GM18858 (cell line): Measurements from ENCODE around the gene RAI1.

Source experiments
- ATAC-seq: cut with Tn5 transposase; IDR thresholded peaks from one replicate; pipeline ENCODE4 v1.9.1; 2021; ENCODE audit not compliant: unreplicated experiment

RAI1 gene

GRCh38 chr17:17762744-17763105, 81.5 kb downstream of the RAI1 start:
- no peak for ATAC-seq

- no peak for ATAC-seq
These were observed 81.9 kb downstream of the RAI1 start for GRCh38 chr17:17763136-17763535.

DNA sequence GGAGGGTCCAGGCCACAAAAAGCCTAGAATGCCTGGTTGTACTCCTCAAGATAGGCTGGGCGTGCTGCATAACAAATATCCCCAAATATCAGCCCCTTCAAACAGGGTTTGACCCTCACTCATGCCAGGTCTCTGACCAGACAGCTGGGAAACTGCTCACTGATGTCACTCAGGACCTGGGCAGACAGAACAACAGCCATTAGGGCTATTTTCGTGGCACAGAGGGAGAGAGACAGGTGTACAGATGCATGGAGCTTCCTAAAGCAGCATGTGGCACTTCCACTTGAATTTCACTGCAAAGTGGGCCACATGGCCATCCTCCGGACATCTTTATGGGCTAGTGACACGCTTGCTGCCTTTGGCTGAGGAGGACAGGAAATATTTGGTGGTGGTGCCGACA, 82.5 kb downstream of the RAI1 start:
- no peak for ATAC-seq

DNA sequence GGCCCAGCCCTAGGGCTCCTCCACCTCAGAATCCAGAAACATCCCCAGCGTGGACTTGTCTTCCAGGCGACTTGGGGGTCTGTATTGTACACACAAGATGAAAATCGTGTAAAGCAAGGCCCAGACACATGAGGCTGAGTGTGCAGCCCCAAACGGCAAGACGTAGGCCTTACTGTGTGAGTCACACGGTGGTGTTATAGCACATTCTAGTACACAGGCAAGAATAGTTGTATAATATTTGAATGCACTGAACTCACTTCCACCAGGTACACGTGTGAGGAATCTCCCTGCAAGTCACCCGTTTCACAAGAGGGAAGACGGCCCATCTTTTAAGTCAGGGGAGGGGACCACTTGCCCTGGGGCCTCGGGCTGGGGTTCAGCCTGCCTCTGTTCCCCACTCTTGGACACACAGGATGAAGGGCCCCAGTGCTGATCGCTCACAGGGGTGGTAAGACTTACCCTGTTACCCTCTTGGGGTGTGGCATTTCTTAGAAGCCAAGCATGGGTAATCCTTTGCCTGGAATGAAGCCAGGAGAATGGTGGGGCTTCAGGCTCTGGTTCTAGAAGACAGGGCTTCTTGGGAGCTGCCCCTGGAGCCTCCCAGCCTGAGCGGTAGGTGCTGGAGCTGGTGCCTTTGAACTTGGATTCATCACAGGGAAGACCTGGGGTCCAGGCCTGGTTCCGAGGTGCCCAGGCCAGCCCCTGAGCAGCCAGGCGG, 84.3 kb downstream of the RAI1 start:
- no peak for ATAC-seq

DNA sequence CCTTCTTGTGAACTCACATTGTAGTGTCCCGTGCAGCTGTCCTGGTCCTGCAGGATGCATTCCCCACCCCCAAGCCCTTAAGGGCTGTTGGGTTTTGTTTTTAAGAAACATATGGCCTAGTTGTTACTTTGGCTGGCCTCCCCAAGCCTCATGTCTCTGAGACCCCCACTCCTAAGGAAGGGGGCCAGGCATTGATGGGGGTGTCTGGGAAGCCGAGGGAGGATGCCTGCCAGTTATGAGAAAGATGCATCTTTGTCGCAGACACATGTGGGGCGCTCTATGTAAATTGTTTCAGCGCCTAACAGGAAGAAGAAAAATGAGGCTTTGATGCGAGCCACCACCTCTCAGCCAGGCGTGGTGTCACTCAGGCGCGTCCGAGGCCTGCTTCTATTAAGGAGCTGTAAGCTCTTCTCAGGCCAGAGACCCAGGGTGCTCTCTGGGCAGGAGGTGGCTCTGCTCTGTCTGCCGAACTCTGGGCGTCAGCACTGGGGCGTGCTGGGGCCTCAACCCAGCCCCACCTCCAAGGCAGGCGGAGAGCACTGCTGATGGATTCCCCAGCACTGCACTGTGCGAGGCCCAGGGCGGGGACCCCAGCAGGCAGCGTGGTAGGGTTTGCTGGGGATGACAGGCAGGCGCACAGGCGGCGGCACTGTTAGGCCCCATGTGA, 85.0 kb downstream of the RAI1 start:
- ATAC-seq, result peak; percentile 64

DNA sequence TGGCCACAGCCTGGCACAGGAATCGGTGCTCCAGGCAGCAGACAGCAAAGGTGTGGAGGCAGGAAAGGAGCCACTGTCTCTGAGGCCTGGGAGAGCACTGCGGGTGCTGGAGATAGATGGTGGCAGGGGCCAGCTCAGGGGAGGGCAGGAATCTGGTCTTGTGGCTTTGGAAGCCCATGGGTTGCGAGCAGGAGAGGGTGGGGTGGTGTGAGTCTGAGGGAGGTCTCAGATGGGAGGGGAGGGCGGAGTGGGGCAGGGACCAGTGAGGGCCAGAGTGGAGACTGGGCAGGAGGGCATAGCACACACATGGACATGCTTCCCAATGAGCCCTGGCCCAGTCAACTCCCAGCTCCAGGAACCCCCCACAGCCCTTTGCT, 85.5 kb downstream of the RAI1 start:
- no peak for ATAC-seq

GRCh38 chr17:17767154-17767869, 86.1 kb downstream of the RAI1 start:
- ATAC-seq, result no peak

DNA sequence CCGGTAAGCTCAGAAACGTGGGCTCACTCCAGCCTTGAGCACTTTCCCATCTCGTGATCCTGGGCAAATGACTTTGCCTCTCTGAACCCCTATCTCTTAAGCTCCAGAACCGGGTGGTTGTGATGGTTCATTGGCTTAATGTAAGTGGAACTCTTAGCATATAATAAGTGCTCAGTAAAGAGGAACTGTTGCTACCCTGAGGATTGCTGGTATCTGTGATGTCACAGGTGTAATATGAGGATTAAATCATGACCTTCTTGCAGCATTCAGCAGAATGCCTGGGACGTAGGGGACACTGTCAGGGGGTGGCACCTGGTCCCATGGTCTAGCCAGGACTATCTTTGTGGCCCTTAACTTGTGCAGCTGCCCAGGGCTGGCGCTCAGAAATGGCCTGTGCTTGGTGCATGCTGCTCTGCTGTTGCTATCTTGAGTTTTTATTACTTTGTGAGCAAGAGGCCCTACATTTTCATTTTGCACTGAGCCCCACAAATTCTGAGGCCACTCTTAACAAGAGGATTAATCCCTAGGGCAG, 86.7 kb downstream of the RAI1 start:
- ATAC-seq, result no peak

DNA sequence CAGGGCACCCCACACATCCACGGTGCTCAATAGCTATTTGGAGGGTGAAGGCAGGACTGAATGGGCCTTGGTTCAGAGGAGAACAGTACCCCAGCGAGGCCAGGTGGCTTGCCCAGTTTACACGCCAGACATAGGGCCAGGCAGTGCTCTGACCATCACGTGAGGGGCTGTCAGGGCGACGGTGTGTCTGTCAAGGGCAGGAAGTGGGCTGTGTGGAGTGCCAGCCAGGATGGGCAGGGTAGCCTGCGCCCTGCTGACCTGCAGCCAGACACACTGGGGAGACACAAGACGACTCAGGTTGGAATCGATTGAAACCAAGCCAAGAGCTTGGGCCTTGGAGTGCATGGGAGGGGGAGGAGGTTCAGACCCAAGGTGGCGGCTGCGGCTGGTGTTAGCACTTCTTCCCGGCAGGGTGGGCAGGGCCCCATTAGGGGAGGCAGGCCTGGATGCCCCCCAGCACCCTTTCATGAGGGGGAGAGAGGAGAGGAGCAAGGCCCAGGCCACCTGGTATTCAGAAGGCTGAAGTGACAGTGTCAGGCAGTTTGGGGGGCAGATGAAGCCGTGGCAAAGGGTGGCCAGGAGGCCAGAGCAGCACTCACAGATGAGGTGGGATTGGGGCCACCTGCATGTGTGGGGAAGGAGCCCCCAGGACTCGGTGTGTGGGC, 87.3 kb downstream of the RAI1 start:
- no peak for ATAC-seq

- no peak for ATAC-seq
These were observed 88.8 kb downstream of the RAI1 start for GRCh38 chr17:17769869-17770631.

DNA sequence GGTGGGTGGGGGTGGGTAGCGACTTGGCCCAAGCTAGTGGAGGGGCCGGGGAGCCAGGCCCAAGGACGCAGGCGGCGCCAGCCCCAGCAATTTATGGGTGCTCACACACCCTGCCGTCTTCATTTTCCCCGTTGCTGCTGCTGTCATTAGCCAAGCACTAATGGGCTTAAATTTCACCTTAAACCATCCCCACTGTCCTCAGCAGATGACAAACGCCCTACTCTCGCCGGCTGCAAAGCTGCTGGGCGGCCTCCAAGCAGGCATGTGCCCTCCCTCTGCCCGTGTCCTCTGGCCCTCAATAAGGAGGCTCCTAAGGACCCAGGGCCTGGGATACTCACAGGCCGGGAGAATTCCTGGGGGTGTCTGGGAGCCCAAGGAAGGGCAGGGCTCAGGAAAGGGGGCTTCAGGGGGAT, 89.4 kb downstream of the RAI1 start:
- no peak for ATAC-seq

- no peak for ATAC-seq
These were observed 90.4 kb downstream of the RAI1 start for GRCh38 chr17:17771498-17772201.

DNA sequence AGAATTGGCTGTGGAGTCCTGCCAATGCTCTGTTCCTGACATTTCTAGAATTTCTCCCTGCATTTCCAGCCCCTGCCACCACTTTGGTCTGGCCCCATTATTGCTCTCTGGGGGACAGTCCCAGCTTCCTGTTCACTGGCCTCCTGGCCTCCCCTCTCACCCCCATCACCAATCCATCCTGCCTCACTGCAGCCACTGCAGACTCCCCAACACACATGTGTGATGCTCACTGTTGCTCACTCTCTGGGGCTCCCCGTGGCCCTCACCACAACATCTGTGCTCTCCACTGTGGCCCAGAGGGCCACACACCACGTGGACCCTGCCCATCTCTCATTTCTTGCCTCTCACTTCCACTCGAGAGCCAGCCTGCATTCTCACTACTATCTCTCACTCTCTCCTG, 91.0 kb downstream of the RAI1 start:
- ATAC-seq, result no peak

- ATAC-seq, result no peak
These were observed 93.0 kb downstream of the RAI1 start for GRCh38 chr17:17774009-17774881.

- ATAC-seq, result no peak
These were observed 95.6 kb downstream of the RAI1 start for GRCh38 chr17:17776889-17777288.

DNA sequence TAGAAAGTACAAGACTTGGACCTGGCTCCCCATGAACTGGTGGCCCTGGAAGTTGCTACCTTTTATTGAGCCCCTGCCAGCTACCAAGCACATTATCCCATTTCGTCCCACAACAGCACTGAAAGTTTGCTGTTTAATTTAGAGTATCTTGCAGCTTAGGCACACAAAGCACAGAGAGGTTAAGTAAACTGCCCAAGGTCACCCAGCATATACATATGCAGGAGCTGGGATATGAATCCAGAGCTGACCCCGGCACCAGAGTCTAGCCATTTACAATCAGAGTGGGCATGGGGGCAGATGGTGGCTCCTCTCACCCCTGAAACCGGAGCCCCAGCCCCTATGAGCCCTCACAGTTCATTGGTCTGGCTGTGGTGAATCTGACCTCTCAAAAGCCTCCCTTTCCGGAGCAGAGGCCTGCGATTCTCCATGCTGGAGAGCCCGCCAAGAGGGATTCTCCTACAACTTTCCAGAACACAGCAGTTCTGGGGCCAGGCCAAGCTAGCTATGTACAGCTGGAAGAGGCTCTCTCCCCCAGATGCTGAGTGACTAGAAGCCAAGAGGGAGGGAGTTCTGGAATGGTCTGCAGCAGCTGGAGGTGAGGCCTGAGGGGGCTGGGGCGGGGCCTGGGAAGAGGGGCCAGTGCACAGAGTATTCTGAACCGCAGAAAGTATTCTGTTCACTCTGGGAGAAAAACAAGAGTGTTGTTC, 97.2 kb downstream of the RAI1 start:
- ATAC-seq, result no peak

DNA sequence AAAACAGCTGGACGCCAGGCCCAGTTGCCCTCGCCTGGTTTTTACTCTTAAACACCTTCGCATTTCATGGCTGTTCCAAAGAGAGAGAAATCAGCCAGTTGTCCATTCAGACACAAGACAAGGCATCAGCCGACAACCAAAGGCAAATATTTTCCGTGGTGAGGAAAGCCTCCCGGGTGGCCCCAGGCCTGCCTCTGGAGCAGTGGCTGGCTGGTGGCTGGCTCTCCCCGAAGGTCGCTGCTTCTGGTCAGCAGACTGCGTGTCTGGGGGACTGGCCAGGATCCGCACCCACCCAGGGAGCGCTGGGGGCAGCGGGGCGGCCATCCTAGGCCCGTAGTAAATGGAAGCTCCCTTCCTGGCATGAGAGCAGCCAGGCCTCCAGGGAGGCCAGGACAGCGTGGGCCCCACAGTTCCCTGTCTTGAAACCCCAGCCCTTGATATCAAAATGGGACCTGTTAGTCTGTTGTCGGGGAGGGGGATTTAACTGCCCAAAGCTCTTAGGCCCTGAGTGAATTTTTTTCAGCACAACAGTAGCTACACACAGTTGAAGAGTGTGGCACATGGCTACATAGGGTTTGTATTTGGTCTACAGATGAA, 97.9 kb downstream of the RAI1 start:
- no peak for ATAC-seq

- ATAC-seq, result no peak
These were observed 99.8 kb downstream of the RAI1 start for GRCh38 chr17:17780922-17781590.
